DMS79 (cell line): ENCODE results near the gene DMRTC1B.
"Not testable (repeated sequence)": the region's sequence is repeated elsewhere in the genome, so short reads cannot be mapped to it uniquely, and the experiment has no call there.

Experiments used
- DNase-seq: peaks from one replicate; lab custom pipeline; 2025; lab: John Stamatoyannopoulos, UW

Gene DMRTC1B

GRCh38 chrX:72776653-72777466 is at the start of gene DMRTC1B:
Gene DMRTC1B, plus strand, starts transcription at chrX:72776890. Its CDS starts 68,246 bp downstream, at chrX:72845136.
- DNase-seq: not testable (repeated sequence)

GRCh38 chrX:72727846-72728245 is 48.8 kb upstream of the DMRTC1B start:
- no peak for DNase-seq

- not testable (repeated sequence) for DNase-seq
These were observed 43.1 kb upstream of the DMRTC1B start for GRCh38 chrX:72733636-72734035.

GRCh38 chrX:72735561-72735960 is 41.1 kb upstream of the DMRTC1B start:
- DNase-seq: no peak

GRCh38 chrX:72745546-72745945 is 31.1 kb upstream of the DMRTC1B start:
- DNase-seq: not testable (repeated sequence)

- not testable (repeated sequence) for DNase-seq
These were observed 28.1 kb upstream of the DMRTC1B start for GRCh38 chrX:72748545-72748944.

- not testable (repeated sequence) for DNase-seq
These were observed 16.2 kb upstream of the DMRTC1B start for GRCh38 chrX:72760454-72760853.

- not testable (repeated sequence) for DNase-seq
These were observed 739 bp downstream of the DMRTC1B start for GRCh38 chrX:72777467-72777790.

GRCh38 chrX:72778146-72778545 is 1.5 kb downstream of the DMRTC1B start:
- DNase-seq: not testable (repeated sequence)

- not testable (repeated sequence) for DNase-seq
These were observed 5.9 kb downstream of the DMRTC1B start, which contains the start of gene FAM236B for GRCh38 chrX:72782560-72782959. Gene FAM236B, minus strand, starts transcription at chrX:72782660. Its CDS starts 100 bp downstream, at chrX:72782560.

GRCh38 chrX:72783365-72783936 is 6.8 kb downstream of the DMRTC1B start:
- DNase-seq: not testable (repeated sequence)

GRCh38 chrX:72783964-72784363 is 7.3 kb downstream of the DMRTC1B start:
- not testable (repeated sequence) for DNase-seq

- not testable (repeated sequence) for DNase-seq
These were observed 11.5 kb downstream of the DMRTC1B start for GRCh38 chrX:72788142-72788541.

- not testable (repeated sequence) for DNase-seq
These were observed 13.7 kb downstream of the DMRTC1B start for GRCh38 chrX:72790390-72790789.

GRCh38 chrX:72808110-72808509 is 31.4 kb downstream of the DMRTC1B start, which contains the start of gene FAM236D:
Gene FAM236D, minus strand, starts transcription at chrX:72808210. Its CDS starts 100 bp downstream, at chrX:72808110.
- not testable (repeated sequence) for DNase-seq

GRCh38 chrX:72830701-72831100 is 54.0 kb downstream of the DMRTC1B start:
- not testable (repeated sequence) for DNase-seq

GRCh38 chrX:72837532-72837931 is 60.8 kb downstream of the DMRTC1B start:
- DNase-seq: not testable (repeated sequence)

GRCh38 chrX:72882898-72883297 is 106.2 kb downstream of the DMRTC1B start:
- DNase-seq: not testable (repeated sequence)

- DNase-seq: not testable (repeated sequence)
These were observed 113.0 kb downstream of the DMRTC1B start for GRCh38 chrX:72889740-72890139.
